TTC549 (cell line): ENCODE measurements around the gene CAP1.

Source experiments
- FAIRE-seq: peaks from 2 replicates; lab custom pipeline; 2012; peaks lifted over from hg19 to GRCh38; lab: Jason Lieb, UNC

CAP1 gene

GRCh38 chr1:40096646-40096976 is 56.1 kb downstream of the CAP1 start:
- FAIRE-seq = no peak

GRCh38 chr1:40096977-40097782 is 56.7 kb downstream of the CAP1 start, which contains the start of gene PPT1:
Gene PPT1 (minus strand): TSS chr1:40097252. CDS start chr1:40097238, 14 bp downstream.
- no peak for FAIRE-seq

GRCh38 chr1:40102038-40102437 is 61.5 kb downstream of the CAP1 start:
- no peak for FAIRE-seq

GRCh38 chr1:40102896-40103295 is 62.4 kb downstream of the CAP1 start:
- no peak for FAIRE-seq

- FAIRE-seq = no peak
Observed at GRCh38 chr1:40105028-40105427, 64.5 kb downstream of the CAP1 start.

GRCh38 chr1:40107290-40107959 is 66.9 kb downstream of the CAP1 start:
- no peak for FAIRE-seq

- no peak for FAIRE-seq
Observed at GRCh38 chr1:40110389-40110788, 69.9 kb downstream of the CAP1 start.

GRCh38 chr1:40114400-40114799 is 73.9 kb downstream of the CAP1 start:
- no peak for FAIRE-seq

- FAIRE-seq = no peak
Observed at GRCh38 chr1:40120128-40120527, 79.6 kb downstream of the CAP1 start.
